Gastrocnemius medialis (tissue), 4 donors: ENCODE data around the gene STYK1.

Experiments
- CTCF ChIP-seq, 5 experiments: fragments of 450-650 bp in 3 of 5; fragments of 200-600 bp in 2 of 5; sonication (generic) in 2 of 5; IDR thresholded peaks in 4 of 5; conservative IDR thresholded peaks in 1 of 5; 1 replicate in 4 of 5; 2 replicates in 1 of 5; pipeline ENCODE4 v1.5.1; 2016 to 2019; ENCODE audit warnings: antibody characterized with exemption in 5 of 5, mild to moderate bottlenecking in 3 of 5, moderate library complexity in 3 of 5
- POLR2A ChIP-seq, 2 donors: fragments of 450-650 bp; IDR thresholded peaks; one replicate each; pipeline ENCODE4 v1.6.1; 2017; ENCODE audit warnings: antibody characterized with exemption in 2 of 2, mild to moderate bottlenecking in 2 of 2, moderate library complexity in 2 of 2

DNA sequence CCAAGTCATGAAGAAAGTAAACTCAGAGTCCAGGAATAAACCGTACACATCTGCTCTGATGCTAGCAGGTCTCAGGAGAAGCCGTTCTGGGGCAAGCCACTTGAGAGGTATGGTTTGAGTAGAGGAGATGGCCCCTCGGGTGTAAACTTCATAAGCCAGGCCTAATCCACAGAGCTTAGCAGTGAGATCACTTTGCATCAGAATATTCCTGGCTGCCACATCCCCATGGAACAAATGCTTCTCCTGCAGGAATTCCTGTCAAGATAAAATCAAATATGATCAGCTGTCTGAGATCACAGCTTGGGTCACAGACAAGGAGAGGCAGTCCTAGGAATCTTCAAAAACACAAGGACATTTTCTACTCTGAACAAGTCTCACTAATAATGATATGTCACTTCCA, 49.2 kb downstream of the STYK1 start:
- TF ChIP-seq CTCF (IDR thresholded peaks at IDR 0.05 in 4 of 5, conservative IDR thresholded peaks at IDR 0.05 in 1 of 5) (no peak), POLR2A (IDR thresholded peaks at IDR 0.05) (no peak)
